HG02943 (cell line): ENCODE results near the gene NDST3.

ENCODE experiments used
- ATAC-seq: cut with Tn5 transposase; IDR thresholded peaks from one replicate; pipeline ENCODE4 v1.9.1; 2021; ENCODE audit warnings: mild to moderate bottlenecking, low read depth, moderate library complexity; ENCODE audit not compliant: unreplicated experiment

NDST3 gene

DNA sequence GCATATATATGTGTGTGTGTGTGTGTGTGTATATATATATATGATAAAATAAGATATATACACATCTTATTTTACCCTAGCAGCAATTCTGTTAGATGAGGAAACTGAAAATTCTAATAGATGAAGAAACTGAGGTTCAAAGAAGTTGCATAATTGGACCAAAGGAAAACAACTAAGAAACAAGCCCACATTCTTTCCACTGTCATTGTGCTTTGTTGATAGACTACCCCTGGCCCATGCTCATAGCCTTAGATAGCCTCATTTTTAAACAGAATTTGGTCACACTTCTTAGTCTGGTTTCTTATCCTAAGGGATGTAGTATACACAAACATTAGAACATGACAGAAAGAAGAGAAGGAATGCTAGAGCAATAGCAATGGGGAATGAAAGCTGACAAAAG, 138.8 kb downstream of the NDST3 start:
- ATAC-seq = no peak

DNA sequence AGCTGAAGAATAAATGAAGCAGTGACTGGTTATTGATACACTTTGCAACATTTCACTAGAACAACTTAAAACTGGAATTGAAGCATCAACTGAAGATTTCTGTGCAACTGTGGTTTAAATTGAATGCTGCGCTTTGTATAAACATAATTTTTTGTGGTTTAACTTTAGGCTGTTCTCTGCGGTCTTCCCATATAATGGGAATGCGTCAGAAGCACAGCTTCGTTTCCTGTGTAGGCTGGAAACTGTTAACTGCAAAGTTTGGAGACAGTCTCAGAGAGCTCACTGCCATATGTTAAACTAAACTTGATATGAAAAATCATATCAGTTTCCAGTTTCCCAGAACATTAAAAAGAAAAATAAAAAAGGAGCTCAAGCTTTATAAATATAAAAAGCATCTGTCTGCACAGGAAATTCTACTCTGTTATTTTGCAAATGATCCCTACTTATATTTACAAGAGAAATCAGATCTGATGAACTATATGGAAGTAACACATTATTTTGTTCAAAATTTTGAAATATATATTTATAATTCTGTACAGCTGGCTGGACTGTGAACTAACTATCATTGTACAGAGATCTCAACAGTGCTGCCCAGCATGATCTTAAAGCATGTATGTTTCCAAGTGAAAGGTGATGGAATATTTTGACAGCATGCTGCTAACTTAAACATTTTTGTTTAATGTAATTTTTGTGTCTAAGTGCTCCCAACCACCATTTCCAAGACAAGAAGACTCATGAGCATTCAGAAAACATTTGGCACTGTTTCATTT, 139.9 kb downstream of the NDST3 start:
- ATAC-seq = no peak

GRCh38 chr4:118175506-118175905, 141.2 kb downstream of the NDST3 start:
- no peak for ATAC-seq

GRCh38 chr4:118177126-118177525, 142.8 kb downstream of the NDST3 start:
- ATAC-seq = no peak

- no peak for ATAC-seq
Observed at GRCh38 chr4:118180776-118181175, 146.5 kb downstream of the NDST3 start.

GRCh38 chr4:118190903-118191302, 156.6 kb downstream of the NDST3 start:
- no peak for ATAC-seq

DNA sequence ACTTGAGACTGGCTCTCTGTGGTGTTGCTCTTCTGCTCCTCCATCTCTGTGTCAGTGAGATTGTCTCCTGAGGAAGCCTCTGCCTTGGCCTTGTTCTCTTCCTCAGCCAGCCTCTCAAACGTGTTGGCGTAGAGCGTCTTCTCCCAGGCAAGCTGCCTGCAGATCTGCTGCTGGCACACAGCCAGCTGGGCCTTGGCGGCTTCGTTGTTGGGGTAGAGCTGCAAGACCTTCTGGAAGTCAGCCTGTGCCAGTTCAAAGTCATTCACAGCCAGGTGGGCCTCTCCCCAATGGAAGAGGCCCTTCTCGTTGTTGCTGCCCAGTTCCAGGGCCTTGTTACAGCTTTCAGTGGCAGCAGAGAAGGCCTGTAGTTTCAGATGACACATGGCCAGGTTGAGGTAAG, 159.1 kb downstream of the NDST3 start:
- no peak for ATAC-seq

GRCh38 chr4:118206627-118207026, 172.3 kb downstream of the NDST3 start:
- no peak for ATAC-seq

GRCh38 chr4:118213101-118213500, 178.8 kb downstream of the NDST3 start:
- no peak for ATAC-seq

DNA sequence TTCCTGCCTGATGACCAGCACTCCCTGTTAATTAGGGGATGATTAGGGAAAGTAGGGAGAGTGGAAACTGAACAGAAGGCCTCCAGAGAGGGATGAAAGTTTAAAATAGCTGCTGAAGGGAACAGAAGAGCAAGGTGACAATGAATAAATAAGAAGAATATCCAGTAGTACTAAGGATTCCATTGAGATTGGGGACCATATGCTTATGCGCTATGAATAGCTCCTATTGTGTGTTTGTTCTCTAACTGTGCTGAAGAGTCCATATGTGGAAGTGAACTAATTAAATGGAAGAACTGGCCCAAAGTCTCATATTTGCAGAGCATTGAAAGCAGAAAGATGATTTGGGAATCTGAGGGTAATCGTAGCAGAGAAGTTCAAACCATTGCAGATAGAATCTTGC, 181.5 kb downstream of the NDST3 start:
- no peak for ATAC-seq

GRCh38 chr4:118221227-118221800, 187.0 kb downstream of the NDST3 start:
- no peak for ATAC-seq

GRCh38 chr4:118224243-118224829, 190.1 kb downstream of the NDST3 start:
- ATAC-seq = no peak

DNA sequence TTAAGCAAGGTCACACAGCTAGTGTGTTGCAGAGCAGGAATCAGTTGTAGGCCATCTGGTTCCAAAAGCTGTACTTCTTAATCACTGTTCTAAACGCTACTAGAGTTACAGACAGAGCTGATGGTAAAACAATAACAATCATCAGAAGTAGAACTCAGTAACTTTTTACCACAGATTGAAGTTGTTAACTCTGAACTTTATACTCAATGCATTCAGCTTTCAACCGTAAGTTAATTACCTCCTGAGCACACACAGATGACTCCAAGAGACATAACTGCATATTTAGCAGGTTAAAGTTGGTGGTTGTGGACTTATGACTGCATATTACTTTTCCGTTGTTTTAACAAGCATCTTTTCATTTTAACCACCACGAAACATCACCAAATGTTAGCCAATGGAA, 191.2 kb downstream of the NDST3 start:
- ATAC-seq = no peak

DNA sequence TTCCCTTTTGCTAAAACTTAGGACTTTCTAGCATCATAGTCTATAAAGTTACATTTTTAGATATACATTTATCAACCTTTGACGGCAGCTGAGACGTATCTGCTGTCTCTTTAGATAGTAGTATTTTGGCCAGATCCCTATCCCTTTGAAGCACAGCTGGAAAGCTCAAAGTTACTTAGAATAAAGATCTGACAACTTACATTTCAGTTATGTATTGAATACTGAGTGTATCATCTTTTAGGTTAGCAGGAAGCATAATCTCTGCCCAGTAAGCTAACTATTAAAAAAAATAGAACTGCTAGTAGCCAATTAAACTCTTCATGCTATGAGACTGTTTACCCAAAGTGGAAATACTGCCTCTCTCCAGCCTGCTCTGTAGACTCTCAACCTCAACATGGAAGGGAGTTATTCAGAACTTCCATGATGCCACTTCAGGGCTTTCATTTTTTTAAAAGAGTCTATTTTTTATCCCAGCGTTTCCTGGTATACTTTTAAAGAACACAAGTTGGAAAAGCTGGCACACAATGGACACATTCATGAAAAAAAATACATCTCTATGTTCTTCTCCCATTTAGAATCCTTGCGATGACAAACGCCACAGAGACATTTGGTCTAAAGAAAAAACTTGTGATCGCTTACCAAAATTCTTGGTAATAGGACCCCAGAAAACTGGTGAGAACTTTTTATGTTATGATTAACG, 192.2 kb downstream of the NDST3 start:
- ATAC-seq = no peak

- ATAC-seq = no peak
Observed at GRCh38 chr4:118235566-118236120, 201.4 kb downstream of the NDST3 start.

GRCh38 chr4:118237531-118237930, 203.2 kb downstream of the NDST3 start:
- no peak for ATAC-seq

- ATAC-seq = no peak
Observed at GRCh38 chr4:118249890-118250289, 215.6 kb downstream of the NDST3 start.

- no peak for ATAC-seq
Observed at GRCh38 chr4:118254368-118254767, 220.1 kb downstream of the NDST3 start.

GRCh38 chr4:118259111-118259510, 224.8 kb downstream of the NDST3 start:
- ATAC-seq = no peak

GRCh38 chr4:118260309-118260708, 226.0 kb downstream of the NDST3 start:
- ATAC-seq = no peak

- no peak for ATAC-seq
Observed at GRCh38 chr4:118264096-118264495, 229.8 kb downstream of the NDST3 start.
